Body of pancreas (tissue), 4 donors: ENCODE measurements around the gene C16orf92. TPM values are rescaled to one million over a fixed set of nuclear protein-coding genes. Genes with fewer than 3 reads are reported as not detected.

ENCODE experiments used
- ATAC-seq: fragments of 150-250 bp; one replicate; pipeline ENCODE4 v1.9.1; 2016
- DNase-seq, 4 donors: peaks; one replicate each; pipeline ENCODE4 v3.0.0-alpha.2; 2019
- H3K27ac ChIP-seq, 4 donors: fragments of 200-600 bp; sonication (generic); 1 replicate in 3 of 4; 2 replicates in 1 of 4; pipeline versions ENCODE4 v1.5.1 to v1.6.1; 2016 to 2019; ENCODE audit warnings: mild to moderate bottlenecking in 1 of 4, mixed read lengths in 1 of 4, moderate library complexity in 1 of 4
- H3K27me3 ChIP-seq, 2 donors: fragments of 200-600 bp; sonication (generic); one replicate each; pipeline ENCODE4 v1.6.0; 2016; ENCODE audit warnings: mild to moderate bottlenecking in 1 of 2
- H3K36me3 ChIP-seq, 2 donors: fragments of 200-600 bp; sonication (generic); replicated peaks in 1 of 2; 2 replicates each; pipeline ENCODE4 v1.5.1; 2016; ENCODE audit warnings: low read depth in 2 of 2; ENCODE audit not compliant: insufficient read depth in 1 of 2
- H3K4me1 ChIP-seq: fragments of 200-600 bp; sonication (generic); one replicate; pipeline ENCODE4 v1.6.0; 2016
- H3K4me3 ChIP-seq, 2 donors: fragments of 200-600 bp; sonication (generic); 1 replicate in 1 of 2; 2 replicates in 1 of 2; pipeline ENCODE4 v1.5.1; 2016 to 2019
- H3K9me3 ChIP-seq, 3 donors: fragments of 200-600 bp; sonication (generic); 1 replicate in 2 of 3; 2 replicates in 1 of 3; pipeline ENCODE4 v1.5.1; 2016
- CTCF ChIP-seq, 7 experiments: fragments of 450-650 bp in 4 of 7; fragments of 200-600 bp in 3 of 7; sonication (generic) in 3 of 7; IDR thresholded peaks; one replicate each; pipeline ENCODE4 v1.5.1; 2016 to 2019; ENCODE audit warnings: antibody characterized with exemption in 7 of 7
- POLR2A ChIP-seq, 3 donors: fragments of 450-650 bp; IDR thresholded peaks; one replicate each; pipeline ENCODE4 v1.6.1; 2016; ENCODE audit warnings: antibody characterized with exemption in 3 of 3, mild to moderate bottlenecking in 2 of 3
- WGBS, 2 donors: methylation state at CpG; one replicate each; pipeline ENCODE4 v1.1.5; 2017; 5-methylcytosine and 5-hydroxymethylcytosine counted together
- intact Hi-C: fragments of 100-400 bp; cut with DNase I; formaldehyde crosslinking; loops from one replicate; pipeline ENCODE4 v1.15.1; 2023
- total RNA-seq, 2 donors: library from RNA; depleted of rRNA; stranded (reverse); fragments of >200 nt; gene quantifications; one replicate each; pipeline ENCODE4 v1.1.0, GENCODE V29; 2016

The C16orf92 gene
- total RNA-seq, 2 donors from 2014 or later: not detected

- DNase-seq (no peak), ATAC-seq (no peak)
- TF ChIP-seq CTCF (IDR thresholded peaks at IDR 0.05) (no peak), POLR2A (IDR thresholded peaks at IDR 0.05) (no peak)
- H3K27me3 ChIP-seq: peaks cover 3 to 20% of the 10 kb centered on the region in 2 donors
- no peaks in the 10 kb centered on the region for H3K36me3 ChIP-seq
- H3K4me3 ChIP-seq: no peak overlapping the region
- H3K9me3 ChIP-seq: no peaks in the 10 kb centered on the region
- no peak overlapping the region for H3K27ac ChIP-seq
- peaks cover 29% of the 10 kb centered on the region for H3K4me1 ChIP-seq
- WGBS, 2 donors: 39 to 44% methylated on average over 5 to 11 of the region's 11 CpGs
- intact Hi-C loops: loop anchor here (10.0 kb wide), 2 partner anchors 103 to 303 kb away; partner anchors contain the start of gene ASPHD1
Measured at GRCh38 chr16:30007378-30007895, 15.6 kb upstream of the C16orf92 start.

DNA sequence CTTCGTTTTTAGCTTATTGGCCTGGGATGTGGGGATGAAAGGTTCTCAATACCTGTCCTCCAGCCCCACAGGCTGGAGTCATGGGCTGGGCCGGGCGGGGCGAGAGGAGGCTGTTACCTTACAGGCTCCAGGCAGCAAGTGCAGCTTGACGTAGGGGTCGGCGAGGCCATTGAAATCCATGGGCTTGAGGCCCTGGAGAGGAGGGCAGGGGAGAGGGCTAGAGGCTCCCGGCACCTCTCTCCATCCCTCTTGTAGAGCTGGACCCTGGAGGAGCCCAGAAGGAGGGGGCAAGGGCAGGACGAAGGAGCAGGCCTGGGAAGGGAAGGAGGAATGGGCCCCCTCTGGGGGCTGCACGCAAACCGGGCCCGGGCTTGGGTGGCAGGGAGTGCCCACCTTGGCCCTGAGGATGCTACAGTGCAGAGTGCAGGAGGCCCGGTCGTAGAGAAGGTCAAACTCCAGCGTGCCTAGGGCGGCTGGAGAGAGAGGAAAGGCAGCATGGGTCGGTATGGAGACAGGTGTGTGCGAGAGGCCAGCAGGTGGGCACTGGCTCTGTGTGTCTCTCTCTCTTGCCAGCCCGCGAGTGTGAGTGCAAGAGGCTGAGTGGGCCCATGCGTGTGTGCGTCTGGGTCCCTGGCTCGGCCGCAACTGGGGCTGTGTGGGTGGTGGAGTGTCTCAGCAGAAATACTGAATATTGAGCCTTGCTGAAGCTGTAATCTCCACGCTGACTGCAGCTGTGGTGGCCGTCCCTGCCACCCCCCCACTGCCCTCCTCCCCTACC, 13.7 kb upstream of the C16orf92 start:
- no peak overlapping the region for H3K27ac ChIP-seq
- peaks cover 3 to 20% of the 10 kb centered on the region in 2 donors for H3K27me3 ChIP-seq
- H3K36me3 ChIP-seq: no peaks in the 10 kb centered on the region
- TF ChIP-seq CTCF (IDR thresholded peaks at IDR 0.05): no peak
- TF ChIP-seq POLR2A (IDR thresholded peaks at IDR 0.05): no peak
- WGBS, 2 donors: 43 to 47% methylated on average over 19 to 26 of the region's 26 CpGs
- H3K9me3 ChIP-seq: no peaks in the 10 kb centered on the region
- peaks cover 29% of the 10 kb centered on the region for H3K4me1 ChIP-seq
- DNase-seq: no peak
- ATAC-seq: no peak
- H3K4me3 ChIP-seq: no peak overlapping the region
- intact Hi-C loops: loop anchor here (10.0 kb wide), 2 partner anchors 104 to 304 kb away; partner anchors contain the start of gene ASPHD1

DNA sequence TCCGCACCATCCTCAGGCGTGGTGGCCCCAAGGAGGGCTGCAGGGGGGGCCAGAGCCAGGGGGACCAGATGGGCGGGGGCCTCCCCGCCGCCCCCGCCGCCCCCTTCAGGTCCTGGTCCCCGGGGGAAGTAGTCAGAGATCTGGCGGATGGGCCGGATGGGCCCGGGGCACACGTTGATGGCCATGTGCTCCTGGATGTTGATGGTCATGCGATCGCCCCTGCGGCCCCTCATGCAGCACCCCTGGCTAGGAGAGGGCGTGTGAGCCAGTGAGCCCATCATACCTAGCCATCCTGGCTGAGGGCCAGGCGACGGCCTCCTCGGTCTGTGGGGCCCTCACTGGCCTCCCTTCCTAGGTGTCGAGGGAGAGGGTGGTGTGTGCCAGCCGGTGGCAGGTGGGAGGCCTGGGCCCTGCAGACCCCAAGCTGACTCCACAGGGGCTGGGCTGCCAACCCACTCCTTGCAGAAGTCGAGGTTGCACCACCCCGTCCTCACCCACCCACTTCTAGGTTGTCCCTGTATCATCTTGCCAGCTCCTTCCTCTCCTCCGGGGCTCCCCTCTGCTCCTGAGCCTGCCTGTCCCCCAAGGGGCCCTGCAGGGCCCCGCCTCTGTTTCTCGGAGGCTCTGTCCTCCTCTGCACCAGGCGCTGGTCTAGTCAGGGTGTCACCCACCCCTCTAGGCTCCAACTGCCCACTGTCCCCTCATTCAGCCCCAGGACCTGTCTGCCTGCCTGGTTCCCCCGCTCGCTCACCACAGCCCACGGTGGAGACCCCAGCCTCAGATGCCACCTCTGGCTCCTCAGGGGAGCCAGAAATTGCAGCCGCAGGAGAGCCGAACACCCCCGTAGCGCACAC, 12.8 kb upstream of the C16orf92 start:
- peaks cover 3 to 20% of the 10 kb centered on the region in 2 donors for H3K27me3 ChIP-seq
- peak overlapping the region in 1 of 2 donors; percentile 17 for H3K4me3 ChIP-seq

More for the DNA sequence above, 12.8 kb upstream of the C16orf92 start:
- no peaks in the 10 kb centered on the region for H3K9me3 ChIP-seq
- intact Hi-C loops: loop anchor here (10.0 kb wide), 2 partner anchors 105 to 305 kb away; partner anchors contain the start of gene ASPHD1
- 9 to 11% methylated on average over 15 to 19 of the region's 34 CpGs for WGBS, 2 donors
- H3K27ac ChIP-seq: no peak overlapping the region
- TF ChIP-seq POLR2A (IDR thresholded peaks at IDR 0.05) (no peak), CTCF (IDR thresholded peaks at IDR 0.05) (no peak)
- no peak for DNase-seq
- H3K4me1 ChIP-seq: peaks cover 29% of the 10 kb centered on the region
- ATAC-seq: no peak
- H3K36me3 ChIP-seq: no peaks in the 10 kb centered on the region
